Epithelial cell of proximal tubule (primary cell): ENCODE results near the gene CTNNA2. TPM values are rescaled to one million over a fixed set of nuclear protein-coding genes. Genes with fewer than 3 reads are reported as not detected.

Experiments used
- DNase-seq: peaks from one replicate; pipeline ENCODE4 v3.0.0-alpha.2; 2011; ENCODE audit warnings: low read depth
- H3K4me3 ChIP-seq: 2 replicates; pipeline ENCODE4 v1.5.1; 2011; ENCODE audit warnings: low read depth, mild to moderate bottlenecking, low read length
- total RNA-seq: library from RNA; depleted of rRNA; stranded (reverse); fragments of >200 nt; gene quantifications from 2 replicates; pipeline ENCODE4 v1.2.3, GENCODE V29; 2015
- TF ChIP-seq, protein P1 (sequence below): conservative IDR thresholded peaks from 2 replicates; pipeline ENCODE4 v1.5.1; 2012; ENCODE audit warnings: low read depth, mild to moderate bottlenecking, low read length

The CTNNA2 gene
- total RNA-seq, 1 donor from 2014 or later, result 0.06 TPM

DNA sequence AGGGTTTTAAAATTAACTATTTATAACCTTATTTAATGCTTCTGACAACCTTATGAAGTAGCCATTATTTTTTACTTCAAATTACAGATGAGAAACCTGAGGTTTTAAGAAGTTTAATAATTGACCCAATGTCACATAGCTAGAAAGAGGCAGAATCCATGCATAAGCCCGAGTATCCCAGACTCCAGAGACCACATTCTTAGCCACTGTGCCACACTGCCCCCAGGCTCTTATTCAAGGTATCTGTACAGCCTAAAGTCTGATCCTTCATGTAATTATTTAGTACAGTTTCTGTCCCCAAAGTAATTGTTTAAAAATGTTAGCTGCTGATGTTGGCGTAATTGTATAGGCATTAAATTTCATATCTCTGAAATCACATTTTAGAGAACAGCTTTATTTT lies 916.4 kb downstream of the CTNNA2 start:
- DNase-seq, result no peak
- no peak overlapping the region for H3K4me3 ChIP-seq
- TF ChIP-seq, protein P1, sequence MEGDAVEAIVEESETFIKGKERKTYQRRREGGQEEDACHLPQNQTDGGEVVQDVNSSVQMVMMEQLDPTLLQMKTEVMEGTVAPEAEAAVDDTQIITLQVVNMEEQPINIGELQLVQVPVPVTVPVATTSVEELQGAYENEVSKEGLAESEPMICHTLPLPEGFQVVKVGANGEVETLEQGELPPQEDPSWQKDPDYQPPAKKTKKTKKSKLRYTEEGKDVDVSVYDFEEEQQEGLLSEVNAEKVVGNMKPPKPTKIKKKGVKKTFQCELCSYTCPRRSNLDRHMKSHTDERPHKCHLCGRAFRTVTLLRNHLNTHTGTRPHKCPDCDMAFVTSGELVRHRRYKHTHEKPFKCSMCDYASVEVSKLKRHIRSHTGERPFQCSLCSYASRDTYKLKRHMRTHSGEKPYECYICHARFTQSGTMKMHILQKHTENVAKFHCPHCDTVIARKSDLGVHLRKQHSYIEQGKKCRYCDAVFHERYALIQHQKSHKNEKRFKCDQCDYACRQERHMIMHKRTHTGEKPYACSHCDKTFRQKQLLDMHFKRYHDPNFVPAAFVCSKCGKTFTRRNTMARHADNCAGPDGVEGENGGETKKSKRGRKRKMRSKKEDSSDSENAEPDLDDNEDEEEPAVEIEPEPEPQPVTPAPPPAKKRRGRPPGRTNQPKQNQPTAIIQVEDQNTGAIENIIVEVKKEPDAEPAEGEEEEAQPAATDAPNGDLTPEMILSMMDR, result peak; percentile 39

DNA sequence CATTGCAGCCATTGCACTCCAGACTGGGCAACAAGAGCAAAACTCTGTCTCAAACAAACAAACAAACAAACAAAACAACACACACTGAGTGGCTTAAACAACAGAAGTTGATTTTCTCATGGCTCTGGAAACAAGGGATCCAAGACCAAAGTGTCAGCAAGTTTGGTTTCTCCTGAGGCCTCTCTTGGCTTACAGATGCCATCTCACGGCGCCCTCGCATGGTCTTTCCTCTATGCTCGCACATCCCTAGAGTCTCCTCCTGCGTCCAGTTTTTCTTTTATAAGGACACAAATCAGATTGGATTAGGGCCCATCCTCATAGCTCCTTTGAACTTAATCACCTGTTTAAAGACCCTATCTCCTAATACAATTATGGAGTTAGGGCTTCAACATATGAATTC lies 925.1 kb downstream of the CTNNA2 start:
- no peak overlapping the region for H3K4me3 ChIP-seq
- DNase-seq, result no peak
- TF ChIP-seq, protein P1, result no peak

DNA sequence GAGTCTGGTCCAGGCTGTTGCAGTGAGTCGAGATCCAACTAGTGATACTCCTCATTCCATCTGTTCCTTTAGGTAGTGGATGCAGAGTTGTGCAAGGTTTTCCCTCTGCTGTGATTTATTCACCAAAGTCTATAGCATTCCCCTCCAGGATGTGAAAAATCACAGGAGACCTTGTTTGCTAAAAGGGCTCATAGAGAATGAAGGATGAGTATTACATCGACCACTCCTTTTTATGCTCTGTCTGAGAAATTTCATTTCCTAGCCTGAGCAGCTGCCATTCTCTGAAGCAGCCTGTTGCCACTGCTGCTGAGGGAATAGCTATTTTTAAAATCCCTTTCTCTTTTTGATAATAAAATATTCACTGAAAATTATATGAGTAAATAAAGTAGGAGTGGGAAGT lies 925.8 kb downstream of the CTNNA2 start:
- no peak overlapping the region for H3K4me3 ChIP-seq
- TF ChIP-seq, protein P1, result no peak
- DNase-seq, result no peak

DNA sequence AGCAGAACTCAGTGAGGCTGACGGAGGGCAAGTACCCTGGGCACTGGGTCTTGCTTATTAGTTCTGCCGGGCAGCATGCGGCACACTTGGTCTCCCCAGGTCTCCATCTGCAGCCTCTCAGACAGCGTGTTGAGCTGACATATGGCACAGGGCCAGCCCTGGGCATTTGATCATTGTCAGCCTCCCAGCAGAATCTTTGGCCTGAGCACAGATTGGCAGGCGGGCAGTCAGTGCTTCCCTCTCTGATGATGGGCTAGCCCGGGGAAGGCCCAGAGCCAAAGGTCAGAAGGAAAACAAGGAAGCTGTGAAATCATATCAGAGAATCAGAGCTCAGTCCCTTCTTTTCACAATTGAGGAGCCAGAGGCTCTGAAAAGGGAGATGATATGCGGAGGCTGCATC lies 941.8 kb downstream of the CTNNA2 start:
- DNase-seq, result no peak
- H3K4me3 ChIP-seq, result no peak overlapping the region
- TF ChIP-seq, protein P1, result no peak

DNA sequence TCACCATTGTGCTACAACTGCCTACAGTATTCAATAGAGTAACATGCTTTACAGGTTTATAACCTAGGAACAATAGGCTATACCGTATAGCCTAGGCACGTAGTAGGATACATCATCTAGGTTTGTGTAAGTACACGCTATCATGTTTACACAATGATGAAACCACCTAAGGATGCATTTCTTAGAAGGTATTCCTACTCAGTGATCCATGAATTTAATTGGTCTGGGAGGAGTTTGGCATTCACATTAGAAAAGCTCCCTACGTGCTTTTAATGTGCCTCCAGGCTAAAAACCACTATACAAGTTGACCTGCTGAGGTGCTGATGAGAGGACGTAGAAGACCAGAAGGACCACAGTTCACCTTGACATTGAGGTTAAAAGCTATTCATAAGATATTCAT lies 946.2 kb downstream of the CTNNA2 start:
- no peak overlapping the region for H3K4me3 ChIP-seq
- TF ChIP-seq, protein P1, result no peak
- DNase-seq, result peak; percentile 54

DNA sequence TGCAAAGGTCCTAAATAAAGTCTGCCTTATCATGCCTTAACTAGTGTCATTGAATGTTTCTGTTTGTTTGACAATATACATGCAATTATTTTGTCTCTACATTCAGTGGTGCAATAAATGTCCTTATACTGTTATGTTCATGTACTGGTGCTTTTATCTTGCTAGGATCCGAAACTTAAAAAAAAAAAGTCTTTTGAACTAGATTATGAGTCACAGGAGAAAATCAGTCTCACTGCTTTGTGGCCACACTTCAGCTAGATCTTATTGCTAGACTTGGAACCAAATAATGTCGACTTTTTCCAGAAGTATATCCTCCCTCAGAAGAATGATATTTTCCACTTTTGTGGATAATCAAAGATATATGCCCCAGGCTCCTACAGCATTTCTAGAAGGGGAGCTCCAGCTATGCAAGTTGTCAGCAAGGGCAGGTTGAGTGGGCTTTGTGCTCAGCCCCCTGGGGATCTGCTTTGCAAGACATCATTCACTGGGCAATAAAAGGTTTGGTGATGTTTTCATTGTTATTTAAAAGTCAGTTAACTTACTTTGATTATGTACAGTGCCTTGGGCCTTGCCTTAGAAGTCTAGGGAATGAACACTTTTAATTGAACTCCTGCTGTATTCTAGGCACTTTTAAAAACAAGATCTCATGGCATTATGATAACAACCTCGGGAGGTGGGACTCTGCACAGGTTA lies 948.8 kb downstream of the CTNNA2 start:
- DNase-seq, result no peak
- H3K4me3 ChIP-seq, result no peak overlapping the region
- TF ChIP-seq, protein P1, result no peak

DNA sequence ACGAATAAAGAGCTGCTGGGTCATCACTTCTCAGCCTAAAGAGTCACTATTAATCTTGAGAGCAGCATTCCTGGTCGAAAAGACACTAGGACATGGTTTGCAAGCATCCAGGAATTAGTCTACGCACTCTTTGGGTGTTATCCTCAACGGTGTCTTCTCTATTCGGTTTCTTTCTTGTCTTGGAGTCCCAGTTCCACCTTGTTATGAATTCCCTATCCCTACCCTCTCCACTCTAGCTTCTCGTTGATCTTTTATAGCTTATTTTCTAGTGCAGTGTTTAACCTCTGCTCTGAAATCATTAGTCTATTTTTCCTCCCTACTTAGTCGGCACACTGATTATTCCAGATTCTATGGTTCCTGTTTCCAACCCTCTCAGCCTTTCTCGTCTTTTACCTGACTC lies 949.8 kb downstream of the CTNNA2 start:
- TF ChIP-seq, protein P1, result no peak
- no peak overlapping the region for H3K4me3 ChIP-seq
- no peak for DNase-seq
